Tongue (tissue), 2 donors: Measurements from ENCODE around the gene MRM2. TPM values are rescaled to one million over a fixed set of nuclear protein-coding genes. Genes with fewer than 3 reads are reported as not detected.

Source experiments
- DNase-seq: peaks from one replicate; pipeline ENCODE4 v3.0.0-alpha.2; 2015
- total RNA-seq: library from RNA; depleted of rRNA; stranded (reverse); fragments of >200 nt; gene quantifications from one replicate; pipeline ENCODE4 v1.2.3, GENCODE V29; 2014

Gene MRM2
- total RNA-seq, 1 donor from 2014 or later, result 16.6 TPM

- no peak for DNase-seq
Measured at GRCh38 chr7:2264158-2264557, 22.2 kb upstream of the MRM2 start.

- no peak for DNase-seq
Measured at GRCh38 chr7:2263176-2263575, 21.2 kb upstream of the MRM2 start.

- no peak for DNase-seq
Measured at GRCh38 chr7:2261611-2262010, 19.6 kb upstream of the MRM2 start.

GRCh38 chr7:2260820-2261219 lies 18.8 kb upstream of the MRM2 start:
- DNase-seq, result peak; percentile 63

GRCh38 chr7:2259480-2259879 lies 17.5 kb upstream of the MRM2 start:
- no peak for DNase-seq

- no peak for DNase-seq
Measured at GRCh38 chr7:2258661-2259365, 16.8 kb upstream of the MRM2 start.

GRCh38 chr7:2257651-2258050 lies 15.6 kb upstream of the MRM2 start:
- DNase-seq, result no peak

GRCh38 chr7:2257046-2257551 lies 15.1 kb upstream of the MRM2 start:
- no peak for DNase-seq

GRCh38 chr7:2256306-2257045 lies 14.5 kb upstream of the MRM2 start:
- DNase-seq, result no peak

GRCh38 chr7:2255145-2256139 lies 13.4 kb upstream of the MRM2 start:
- DNase-seq, result no peak

GRCh38 chr7:2254429-2255144 lies 12.6 kb upstream of the MRM2 start:
- DNase-seq, result no peak

GRCh38 chr7:2253525-2254244 lies 11.7 kb upstream of the MRM2 start:
- no peak for DNase-seq

GRCh38 chr7:2253021-2253420 lies 11.0 kb upstream of the MRM2 start:
- no peak for DNase-seq

GRCh38 chr7:2251841-2252771 lies 10.1 kb upstream of the MRM2 start:
- peak; percentile 85 for DNase-seq

- peak; percentile 30 for DNase-seq
Measured at GRCh38 chr7:2251381-2251780, 9.4 kb upstream of the MRM2 start.

- no peak for DNase-seq
Measured at GRCh38 chr7:2249744-2250323, 7.8 kb upstream of the MRM2 start.

GRCh38 chr7:2248984-2249694 lies 7.1 kb upstream of the MRM2 start:
- peak; percentile 75 for DNase-seq

GRCh38 chr7:2247141-2247995 lies 5.4 kb upstream of the MRM2 start:
- peak; percentile 42 for DNase-seq
